Measurements from ENCODE around the gene SREBF1.

The SREBF1 gene

GRCh38 chr17:17792037-17792550 lies 44.7 kb downstream of the SREBF1 start:
- no peak for DNase-seq

- no peak for DNase-seq
Measured at GRCh38 chr17:17790637-17791464, 45.9 kb downstream of the SREBF1 start.

DNA sequence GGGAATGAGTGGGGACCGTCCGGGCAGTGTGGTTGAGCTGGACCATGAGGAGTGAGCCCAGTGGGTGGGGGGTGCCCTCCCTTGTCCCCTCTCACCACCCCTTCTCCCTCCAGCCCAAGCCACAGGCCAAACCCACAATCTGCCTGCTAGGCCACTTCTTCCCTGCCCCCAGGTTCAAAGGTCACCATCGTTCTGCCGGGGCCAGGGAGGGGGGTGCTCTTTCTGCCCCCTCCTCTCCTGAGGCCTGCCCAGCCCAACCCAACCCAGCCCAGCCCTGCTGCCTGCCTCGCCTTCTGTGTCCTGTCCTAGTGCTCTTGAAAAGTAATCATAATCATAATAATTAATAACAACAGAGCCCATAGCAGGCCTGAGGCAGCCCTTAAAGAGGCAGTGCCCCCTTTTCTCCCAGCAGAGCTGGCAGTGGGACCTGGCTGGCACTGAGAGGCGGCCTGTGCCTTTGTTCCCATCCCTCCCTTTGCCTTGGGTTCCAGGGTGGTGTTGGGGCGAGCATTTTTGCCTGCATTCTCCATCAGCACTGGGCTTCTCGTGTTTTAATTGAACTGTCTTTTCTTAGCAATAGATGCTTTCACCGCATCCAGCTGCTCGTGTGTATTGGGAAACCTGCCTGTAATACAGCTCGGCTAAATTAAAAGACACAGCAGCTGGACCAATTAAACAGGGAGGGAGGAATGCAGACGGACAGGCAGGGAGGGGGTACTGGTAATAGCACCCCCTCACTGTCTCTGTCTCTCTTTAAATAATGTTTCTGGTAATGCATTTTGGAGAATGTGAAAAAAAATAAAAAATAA lies 46.8 kb downstream of the SREBF1 start:
- no peak for DNase-seq

DNA sequence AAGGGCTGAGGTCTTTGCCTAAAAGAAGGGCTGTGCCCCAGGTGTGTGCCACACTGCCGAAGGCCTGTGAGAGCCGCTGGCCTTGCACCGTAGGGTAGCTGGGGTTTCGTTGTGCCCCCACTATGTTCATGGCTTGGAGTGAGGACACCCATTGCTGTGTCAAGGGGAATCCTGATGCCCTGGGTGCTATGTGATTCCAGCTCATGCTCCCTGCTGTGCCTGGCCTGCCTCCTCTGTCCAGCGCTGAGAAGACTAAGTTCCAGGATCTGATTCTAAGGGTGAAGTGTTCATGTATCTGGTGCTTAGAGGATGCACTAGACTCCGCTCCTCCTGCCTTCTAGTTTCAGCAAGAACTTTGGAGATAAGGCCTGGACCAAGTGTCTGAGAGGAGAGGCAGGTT lies 47.4 kb downstream of the SREBF1 start:
- DNase-seq, result no peak

DNA sequence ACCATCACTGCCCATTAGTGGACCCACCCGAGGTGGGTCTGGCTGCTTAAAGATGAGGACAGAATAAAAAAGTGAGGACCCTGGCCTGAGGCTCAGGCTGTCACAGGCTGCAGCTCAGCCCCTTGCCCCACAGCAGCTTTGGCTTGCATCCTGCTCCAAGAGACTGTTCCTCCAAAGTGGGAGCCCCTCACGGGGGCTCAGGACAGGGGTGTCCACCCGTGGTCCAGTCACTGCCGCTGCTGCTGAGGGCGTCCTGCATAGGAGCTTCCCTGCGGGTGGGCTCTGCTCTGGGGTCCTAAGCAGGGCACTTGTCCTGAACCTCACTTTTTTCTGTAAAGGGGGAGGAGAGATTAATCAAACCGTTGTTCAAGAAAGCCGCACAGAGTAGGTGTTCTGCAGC lies 47.8 kb downstream of the SREBF1 start:
- no peak for DNase-seq

DNA sequence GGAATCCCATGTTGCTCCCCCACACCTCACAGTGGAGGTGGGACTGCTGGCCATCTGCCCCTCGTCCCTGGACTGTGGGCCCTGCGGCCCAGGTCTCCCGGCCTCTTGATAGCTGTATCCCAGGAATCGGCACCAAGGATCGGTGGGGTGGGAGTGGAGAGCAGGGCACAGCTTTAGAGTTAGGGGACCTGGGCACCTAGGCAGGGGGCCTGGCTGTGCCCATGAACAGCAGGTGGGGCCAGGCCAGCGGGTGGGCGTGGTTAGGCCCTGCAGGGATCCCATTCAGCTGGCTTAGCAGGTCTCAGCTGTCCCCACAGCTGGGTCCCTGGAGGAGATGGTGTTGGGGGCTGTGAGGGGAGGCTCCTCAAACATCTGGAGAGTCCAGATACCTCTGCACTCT lies 49.2 kb downstream of the SREBF1 start:
- DNase-seq, result no peak

- DNase-seq, result no peak
Measured at GRCh38 chr17:17786998-17787397, 49.8 kb downstream of the SREBF1 start.

GRCh38 chr17:17785407-17785806 lies 51.4 kb downstream of the SREBF1 start:
- no peak for DNase-seq

- DNase-seq, result peak; percentile 56
Measured at GRCh38 chr17:17784657-17785267, 52.0 kb downstream of the SREBF1 start.

- peak; percentile 31 for DNase-seq
Measured at GRCh38 chr17:17783825-17784656, 52.7 kb downstream of the SREBF1 start.

DNA sequence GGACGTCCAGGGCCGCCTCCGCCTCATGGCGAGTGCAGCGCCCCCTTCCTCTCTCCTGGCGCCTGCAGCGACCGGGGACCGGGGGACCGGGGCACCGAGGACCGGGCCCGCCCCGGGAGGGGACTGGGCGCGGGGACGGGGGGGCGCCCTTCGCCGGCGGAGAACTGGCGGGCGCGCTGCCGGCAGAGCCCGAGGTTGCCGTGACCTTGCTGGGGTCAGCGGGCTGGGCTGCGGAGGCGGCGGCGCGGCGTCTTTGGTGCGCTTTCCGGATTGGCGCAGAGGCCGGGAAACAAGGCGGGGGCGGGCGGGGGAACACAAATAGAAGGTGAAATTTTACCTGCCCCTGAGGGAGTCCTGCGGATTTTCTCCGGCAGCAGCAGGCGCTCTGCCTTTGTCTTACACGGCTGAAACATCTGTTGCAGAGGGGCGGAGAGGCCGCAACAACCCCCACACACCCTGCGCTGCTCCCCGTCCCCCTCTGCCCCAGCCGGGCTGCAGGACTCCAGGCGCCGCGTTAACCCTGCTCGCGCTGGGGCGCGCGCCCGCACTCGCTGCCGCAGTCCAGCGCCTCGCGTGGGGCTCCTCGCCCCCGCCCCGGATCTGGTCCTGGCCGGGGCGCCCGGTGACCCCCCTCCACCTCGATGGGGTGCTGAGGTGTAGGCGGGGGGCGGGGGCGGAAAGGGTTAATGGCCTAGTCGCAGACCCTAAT lies 53.5 kb downstream of the SREBF1 start:
- DNase-seq, result peak; percentile 60

- no peak for DNase-seq
Measured at GRCh38 chr17:17782523-17783115, 54.2 kb downstream of the SREBF1 start.

GRCh38 chr17:17781591-17782496 lies 54.9 kb downstream of the SREBF1 start:
- peak; percentile 43 for DNase-seq

DNA sequence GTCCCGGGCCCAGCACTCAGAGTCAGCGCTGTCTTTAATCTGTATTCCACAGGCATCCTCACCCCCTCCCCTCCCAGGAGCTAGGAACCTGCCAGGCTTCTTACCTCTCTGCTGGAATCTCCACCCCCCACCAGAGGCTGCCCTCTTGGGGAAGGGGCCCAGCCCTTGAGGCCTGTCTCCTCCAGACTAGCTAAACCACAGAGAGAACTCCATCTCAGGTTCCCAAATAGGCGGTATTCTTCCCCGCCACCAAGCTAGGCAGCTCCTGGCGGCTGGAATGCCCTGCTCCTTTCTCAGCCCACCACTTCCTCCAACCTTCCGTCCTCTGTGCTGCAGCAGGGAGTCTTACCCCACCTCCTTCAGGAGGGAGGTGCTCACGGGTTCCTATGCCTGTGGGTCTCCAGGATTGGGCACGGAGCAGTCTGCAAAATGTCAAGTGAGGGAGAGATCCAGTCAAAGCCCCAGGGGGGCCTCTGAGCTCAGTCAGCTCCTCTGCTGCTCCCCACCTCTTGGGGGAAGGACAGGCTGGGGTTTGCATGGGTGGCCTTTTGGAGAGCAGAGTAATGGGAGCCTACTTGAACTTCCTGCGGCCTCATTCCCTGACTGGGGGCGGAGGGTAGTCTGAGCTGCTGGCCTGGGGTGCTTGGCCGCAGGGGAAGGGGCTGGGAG lies 55.7 kb downstream of the SREBF1 start:
- DNase-seq, result no peak

DNA sequence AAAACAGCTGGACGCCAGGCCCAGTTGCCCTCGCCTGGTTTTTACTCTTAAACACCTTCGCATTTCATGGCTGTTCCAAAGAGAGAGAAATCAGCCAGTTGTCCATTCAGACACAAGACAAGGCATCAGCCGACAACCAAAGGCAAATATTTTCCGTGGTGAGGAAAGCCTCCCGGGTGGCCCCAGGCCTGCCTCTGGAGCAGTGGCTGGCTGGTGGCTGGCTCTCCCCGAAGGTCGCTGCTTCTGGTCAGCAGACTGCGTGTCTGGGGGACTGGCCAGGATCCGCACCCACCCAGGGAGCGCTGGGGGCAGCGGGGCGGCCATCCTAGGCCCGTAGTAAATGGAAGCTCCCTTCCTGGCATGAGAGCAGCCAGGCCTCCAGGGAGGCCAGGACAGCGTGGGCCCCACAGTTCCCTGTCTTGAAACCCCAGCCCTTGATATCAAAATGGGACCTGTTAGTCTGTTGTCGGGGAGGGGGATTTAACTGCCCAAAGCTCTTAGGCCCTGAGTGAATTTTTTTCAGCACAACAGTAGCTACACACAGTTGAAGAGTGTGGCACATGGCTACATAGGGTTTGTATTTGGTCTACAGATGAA lies 57.7 kb downstream of the SREBF1 start:
- no peak for DNase-seq

GRCh38 chr17:17778308-17779014 lies 58.3 kb downstream of the SREBF1 start:
- no peak for DNase-seq

DNA sequence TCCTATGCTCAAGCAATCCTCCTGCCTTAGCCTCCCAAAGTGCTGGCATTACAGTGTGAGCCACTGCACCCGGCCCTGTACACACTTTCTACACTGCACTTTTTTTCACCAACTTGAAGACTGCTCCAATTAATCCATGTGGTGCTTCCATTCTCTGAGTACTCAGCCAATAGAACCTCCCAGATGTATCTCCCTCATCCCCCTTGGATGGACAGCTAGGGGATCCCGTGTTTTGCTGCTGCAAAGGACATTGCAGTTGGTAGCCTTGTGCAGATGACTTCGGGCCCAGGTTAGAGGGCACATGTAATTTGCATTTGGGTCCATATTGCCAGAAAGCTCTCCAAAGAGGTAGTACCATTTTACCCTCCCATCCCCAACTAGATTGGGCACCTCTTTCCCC lies 59.9 kb downstream of the SREBF1 start:
- DNase-seq, result no peak

DNA sequence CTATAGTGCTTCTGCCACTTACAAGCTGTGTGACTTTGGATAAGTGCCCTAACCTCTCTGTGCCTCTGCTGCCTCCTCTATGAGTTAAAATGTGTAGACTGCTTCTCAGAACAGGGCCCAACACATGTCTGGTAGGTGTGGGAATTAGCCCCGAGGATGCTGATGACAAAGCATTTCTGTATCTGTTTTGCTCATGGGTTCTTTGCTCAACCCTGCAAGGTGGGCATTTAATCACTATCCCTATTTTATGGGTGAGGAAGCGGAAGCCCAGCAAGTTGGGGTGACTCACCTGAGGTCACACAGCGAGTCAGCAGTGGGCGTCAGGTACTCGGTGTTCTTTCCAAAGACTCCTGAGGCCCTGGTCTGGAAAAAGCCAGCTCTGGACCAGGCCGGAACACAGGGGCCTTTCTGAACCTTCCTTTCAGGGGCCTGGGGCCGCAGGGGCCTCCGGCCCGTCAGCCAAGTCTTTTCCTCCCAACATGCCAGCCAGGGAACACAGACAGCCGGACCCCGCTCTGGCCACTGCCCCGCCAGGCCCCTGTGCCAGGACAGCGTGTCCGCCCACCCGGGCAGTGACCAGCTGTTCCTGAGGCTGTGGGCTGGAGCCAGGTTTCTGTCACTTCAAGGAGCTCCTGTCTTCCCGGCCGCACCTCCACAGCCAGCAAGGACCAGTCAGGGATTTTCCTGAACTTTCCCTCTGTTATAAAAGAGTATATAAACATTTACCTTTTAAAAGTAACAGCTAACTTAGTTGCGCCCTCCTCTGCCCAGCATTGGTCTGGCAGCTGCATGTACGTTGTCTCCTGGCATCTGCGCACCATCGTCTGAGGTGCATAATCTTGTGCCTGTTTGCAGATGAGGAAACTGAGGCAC lies 62.5 kb downstream of the SREBF1 start:
- DNase-seq, result peak; percentile 28

All from activated CD4-positive, alpha-beta T cell treated with anti-CD3 and anti-CD28 coated beads for 48 hours (primary cell).